Nephron progenitor cell (in vitro differentiated cells): ENCODE measurements around the gene GALNS.

Experiments used
- DNase-seq: peaks from one replicate; pipeline ENCODE4 v3.0.0; 2021
- H3K27ac Mint-ChIP-seq: 2 replicates; pipeline ENCODE4 v1.8.0; 2021; ENCODE audit warnings: mild to moderate bottlenecking, moderate library complexity, mixed read lengths
- H3K27me3 Mint-ChIP-seq: 2 replicates; pipeline ENCODE4 v1.8.0; 2021; ENCODE audit warnings: mild to moderate bottlenecking, low read depth, mixed read lengths; ENCODE audit not compliant: poor library complexity
- H3K36me3 Mint-ChIP-seq: 2 replicates; pipeline ENCODE4 v1.8.0; 2021; ENCODE audit warnings: low read depth, mixed read lengths
- H3K4me1 Mint-ChIP-seq: 2 replicates; pipeline ENCODE4 v1.8.0; 2021; ENCODE audit warnings: mixed read lengths
- H3K4me3 Mint-ChIP-seq: 2 replicates; pipeline ENCODE4 v1.8.0; 2021; ENCODE audit warnings: mild to moderate bottlenecking, moderate library complexity, mixed read lengths
- H3K9me3 Mint-ChIP-seq: 2 replicates; pipeline ENCODE4 v1.8.0; 2021; ENCODE audit warnings: mild to moderate bottlenecking, moderate library complexity, mixed read lengths
- CTCF ChIP-seq: fragments of 200-600 bp; sonication (generic); IDR thresholded peaks from 2 replicates; pipeline ENCODE4 v1.5.0; 2021; ENCODE audit warnings: antibody characterized with exemption

Gene GALNS

GRCh38 chr16:88803264-88803987 lies 53.3 kb downstream of the GALNS start, which contains the start of gene CDT1:
Gene CDT1 (plus strand): TSS chr16:88803789. CDS start chr16:88803832, 43 bp downstream.
- DNase-seq: peak; percentile 84
- Mint-ChIP-seq H3K27ac (no peak within 1 kb of the TSS), H3K4me3 (peak within 1 kb of the TSS; percentile 83), H3K9me3 (no peaks in the 10 kb centered on the region), H3K4me1 (no peaks in the 10 kb centered on the region), H3K27me3 (no peaks in the 10 kb centered on the region), H3K36me3 (peaks cover 3% of the 10 kb centered on the region)
- no peak for TF ChIP-seq CTCF

GRCh38 chr16:88800277-88800592 lies 56.5 kb downstream of the GALNS start:
- H3K4me1 Mint-ChIP-seq: no peaks in the 10 kb centered on the region
- no peaks in the 10 kb centered on the region for H3K36me3 Mint-ChIP-seq
- H3K27me3 Mint-ChIP-seq: peaks cover 6% of the 10 kb centered on the region
- no peak for TF ChIP-seq CTCF
- H3K27ac Mint-ChIP-seq: no peak overlapping the region
- no peak for DNase-seq
- no peaks in the 10 kb centered on the region for H3K9me3 Mint-ChIP-seq
- no peak overlapping the region for H3K4me3 Mint-ChIP-seq

GRCh38 chr16:88799569-88800276 lies 57.0 kb downstream of the GALNS start:
- Mint-ChIP-seq H3K36me3 (no peaks in the 10 kb centered on the region), H3K27ac (no peak overlapping the region), H3K9me3 (no peaks in the 10 kb centered on the region), H3K4me3 (no peak overlapping the region), H3K4me1 (no peaks in the 10 kb centered on the region), H3K27me3 (peaks cover 9% of the 10 kb centered on the region)
- no peak for TF ChIP-seq CTCF
- no peak for DNase-seq

GRCh38 chr16:88798772-88799455 lies 57.8 kb downstream of the GALNS start:
- TF ChIP-seq CTCF: no peak
- H3K27me3 Mint-ChIP-seq: peaks cover 14% of the 10 kb centered on the region
- peaks cover under 1% of the 10 kb centered on the region for H3K4me1 Mint-ChIP-seq
- H3K36me3 Mint-ChIP-seq: no peaks in the 10 kb centered on the region
- no peak overlapping the region for H3K27ac Mint-ChIP-seq
- no peak for DNase-seq
- no peak overlapping the region for H3K4me3 Mint-ChIP-seq
- H3K9me3 Mint-ChIP-seq: no peaks in the 10 kb centered on the region

- no peaks in the 10 kb centered on the region for H3K36me3 Mint-ChIP-seq
- H3K27me3 Mint-ChIP-seq: peaks cover 17% of the 10 kb centered on the region
- no peak for TF ChIP-seq CTCF
- peaks cover 6% of the 10 kb centered on the region for H3K4me1 Mint-ChIP-seq
- H3K27ac Mint-ChIP-seq: no peak overlapping the region
- no peak for DNase-seq
- H3K9me3 Mint-ChIP-seq: no peaks in the 10 kb centered on the region
- H3K4me3 Mint-ChIP-seq: no peak overlapping the region
Observed at GRCh38 chr16:88798073-88798472, 58.7 kb downstream of the GALNS start.
